ENCODE measurements around the gene KCTD10. TPM values are rescaled to one million over a fixed set of nuclear protein-coding genes. Genes with fewer than 3 reads are reported as not detected.
"Not testable (repeated sequence)": the region's sequence is repeated elsewhere in the genome, so short reads cannot be mapped to it uniquely, and the experiment has no call there.

The KCTD10 gene
- total RNA-seq, 4 donors from 2014 or later = 58.6 to 77.7 (median 67.2) TPM

DNA sequence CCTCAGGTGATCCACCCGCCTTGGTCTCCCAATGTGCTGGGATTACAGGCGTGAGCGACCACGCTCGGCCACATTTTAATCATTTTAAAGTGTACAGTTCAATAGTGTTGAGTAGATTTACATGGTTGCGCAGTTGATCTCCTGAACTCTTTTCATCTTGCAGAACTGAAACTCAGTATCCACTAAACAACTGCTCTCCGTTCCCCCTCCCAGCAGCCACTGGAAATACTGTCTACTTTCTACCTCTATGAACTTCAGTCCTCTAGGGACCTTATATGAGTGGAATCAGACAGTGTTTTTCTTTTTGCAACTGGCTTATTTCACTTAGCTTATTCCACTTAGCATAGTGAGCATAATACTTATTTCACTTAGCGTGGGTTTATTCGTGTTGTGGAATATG, 53.7 kb downstream of the KCTD10 start:
- TF ChIP-seq, protein P1, sequence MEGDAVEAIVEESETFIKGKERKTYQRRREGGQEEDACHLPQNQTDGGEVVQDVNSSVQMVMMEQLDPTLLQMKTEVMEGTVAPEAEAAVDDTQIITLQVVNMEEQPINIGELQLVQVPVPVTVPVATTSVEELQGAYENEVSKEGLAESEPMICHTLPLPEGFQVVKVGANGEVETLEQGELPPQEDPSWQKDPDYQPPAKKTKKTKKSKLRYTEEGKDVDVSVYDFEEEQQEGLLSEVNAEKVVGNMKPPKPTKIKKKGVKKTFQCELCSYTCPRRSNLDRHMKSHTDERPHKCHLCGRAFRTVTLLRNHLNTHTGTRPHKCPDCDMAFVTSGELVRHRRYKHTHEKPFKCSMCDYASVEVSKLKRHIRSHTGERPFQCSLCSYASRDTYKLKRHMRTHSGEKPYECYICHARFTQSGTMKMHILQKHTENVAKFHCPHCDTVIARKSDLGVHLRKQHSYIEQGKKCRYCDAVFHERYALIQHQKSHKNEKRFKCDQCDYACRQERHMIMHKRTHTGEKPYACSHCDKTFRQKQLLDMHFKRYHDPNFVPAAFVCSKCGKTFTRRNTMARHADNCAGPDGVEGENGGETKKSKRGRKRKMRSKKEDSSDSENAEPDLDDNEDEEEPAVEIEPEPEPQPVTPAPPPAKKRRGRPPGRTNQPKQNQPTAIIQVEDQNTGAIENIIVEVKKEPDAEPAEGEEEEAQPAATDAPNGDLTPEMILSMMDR (IDR thresholded peaks at IDR 0.05) = no peak
- TF ChIP-seq POLR2A (IDR thresholded peaks at IDR 0.05) = no peak
- no peak for TF ChIP-seq EP300 (IDR thresholded peaks at IDR 0.05)
- no peak overlapping the region for H3K4me3 ChIP-seq
- DNase-seq (ENCODE audit: low spot score in 2 of 2) = no peak
- no peak overlapping the region for H3K27ac ChIP-seq
- 87 to 90% methylated on average over 9 of the region's 9 CpGs for WGBS, 2 donors
- no peaks in the 10 kb centered on the region for H3K4me1 ChIP-seq
- no peaks in the 10 kb centered on the region for H3K9me3 ChIP-seq
- H3K36me3 ChIP-seq = no peaks in the 10 kb centered on the region
- no peaks in the 10 kb centered on the region for H3K27me3 ChIP-seq

DNA sequence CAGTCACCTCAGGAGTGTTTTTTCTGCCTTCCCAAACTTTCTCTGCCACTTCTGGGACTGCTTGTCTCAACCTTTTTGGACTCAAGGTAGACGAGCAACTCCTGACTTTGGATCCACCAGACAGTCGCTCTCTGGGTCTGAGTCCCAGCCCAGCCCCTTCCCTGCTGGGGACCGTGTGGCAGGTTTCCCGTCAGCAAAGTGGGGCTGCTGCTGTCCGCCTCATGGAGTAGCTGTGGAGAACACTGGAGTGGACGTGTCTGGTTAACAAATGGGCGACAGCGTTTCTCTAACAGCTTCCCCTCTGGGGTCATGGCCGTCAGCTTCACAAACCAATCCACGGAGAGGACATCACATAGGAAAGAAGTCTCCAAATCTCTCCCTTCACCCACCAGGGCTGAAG, 54.8 kb downstream of the KCTD10 start:
- TF ChIP-seq POLR2A (IDR thresholded peaks at IDR 0.05) = no peak
- TF ChIP-seq, protein P1 (IDR thresholded peaks at IDR 0.05) = no peak
- no peak for TF ChIP-seq EP300 (IDR thresholded peaks at IDR 0.05)
- 36 to 40% methylated on average over 10 of the region's 10 CpGs for WGBS, 2 donors
- H3K9me3 ChIP-seq = peaks cover 0 to 3% (median 0%) of the 10 kb centered on the region in 4 donors

DNA sequence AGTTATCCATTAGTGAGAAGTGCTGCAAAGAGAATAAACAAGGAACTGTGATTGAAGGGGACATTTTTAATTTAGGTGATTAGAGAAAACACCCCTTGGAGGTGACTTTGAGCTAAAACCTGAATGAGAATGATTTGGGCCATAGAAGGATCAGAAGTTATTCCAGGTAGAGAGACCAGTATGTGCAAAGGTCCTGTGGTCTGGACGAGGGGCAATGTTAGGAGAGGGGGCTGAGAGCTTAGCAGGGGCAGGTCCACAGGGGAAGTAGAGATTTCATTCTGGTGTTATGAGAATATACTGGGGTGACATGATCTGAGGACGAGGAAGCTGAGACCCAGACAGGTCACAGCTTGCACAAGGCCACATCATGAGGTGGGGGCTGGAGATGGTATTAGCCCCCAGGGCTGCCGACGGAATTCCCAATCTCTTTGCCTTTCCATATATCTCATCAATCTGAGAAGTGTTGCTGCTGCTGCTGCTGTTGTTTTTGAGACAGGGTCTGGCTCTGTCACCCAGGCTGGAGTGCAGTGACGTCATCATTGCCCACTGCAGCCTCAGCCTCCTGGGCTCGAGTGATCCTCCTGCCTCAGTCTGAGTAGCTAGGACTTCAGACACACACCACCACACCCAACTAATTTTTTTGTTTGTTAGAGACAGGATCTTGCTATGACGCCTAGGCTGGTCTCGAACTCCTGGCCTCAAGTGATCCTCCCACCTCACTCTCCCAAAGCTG, 55.6 kb downstream of the KCTD10 start:
- Histone ChIP-seq H3K36me3 (no peaks in the 10 kb centered on the region), H3K4me1 (no peaks in the 10 kb centered on the region), H3K4me3 (no peak overlapping the region), H3K27me3 (no peaks in the 10 kb centered on the region), H3K27ac (no peak overlapping the region), H3K9me3 (peaks cover 0 to 3% (median 0%) of the 10 kb centered on the region in 4 donors)
- DNase-seq (ENCODE audit: low spot score in 2 of 2) = no peak
- TF ChIP-seq POLR2A (IDR thresholded peaks at IDR 0.05) (no peak), EP300 (IDR thresholded peaks at IDR 0.05) (no peak)
- TF ChIP-seq, protein P1 (IDR thresholded peaks at IDR 0.05) = no peak
- 66 to 81% methylated on average over 8 of the region's 8 CpGs for WGBS, 2 donors

More for the DNA sequence above, 54.8 kb downstream of the KCTD10 start:
- no peak for DNase-seq (ENCODE audit: low spot score in 2 of 2)
- H3K4me3 ChIP-seq = no peak overlapping the region
- H3K4me1 ChIP-seq = no peaks in the 10 kb centered on the region
- H3K27me3 ChIP-seq = no peaks in the 10 kb centered on the region
- H3K36me3 ChIP-seq = no peaks in the 10 kb centered on the region
- no peak overlapping the region for H3K27ac ChIP-seq

DNA sequence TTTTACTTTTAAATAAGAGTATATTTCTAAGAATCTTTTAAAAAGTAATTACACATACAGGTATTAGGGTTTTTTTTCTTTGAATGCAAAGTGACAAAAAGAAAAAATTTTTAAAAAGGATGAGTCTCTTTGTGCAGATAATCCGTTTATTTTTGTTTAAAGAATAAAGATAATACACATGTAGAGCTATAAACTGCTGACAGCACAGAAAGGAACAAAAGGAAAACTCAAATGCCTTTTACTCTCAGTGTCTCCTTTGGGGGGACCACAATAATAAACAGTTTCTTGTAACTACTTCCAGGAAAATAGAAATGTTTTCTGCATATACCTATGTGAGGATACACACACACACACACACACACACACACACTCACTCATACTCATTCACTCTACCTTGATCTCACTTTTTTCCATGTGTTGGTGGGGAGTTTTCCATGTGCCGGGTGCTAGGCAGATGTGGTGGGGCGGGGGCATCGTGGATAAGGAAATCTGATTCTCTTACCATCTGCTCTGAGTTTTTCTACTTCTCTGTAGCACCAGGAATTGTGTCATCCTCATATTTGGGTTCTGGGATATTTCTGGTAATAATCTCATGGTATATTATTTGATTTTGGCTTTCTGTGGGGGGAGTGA, 58.1 kb downstream of the KCTD10 start:
- Histone ChIP-seq H3K9me3 (peaks cover 0 to 3% (median 0%) of the 10 kb centered on the region in 4 donors), H3K36me3 (no peaks in the 10 kb centered on the region), H3K27ac (no peak overlapping the region), H3K4me1 (no peaks in the 10 kb centered on the region), H3K27me3 (no peaks in the 10 kb centered on the region), H3K4me3 (no peak overlapping the region)
- TF ChIP-seq, protein P1 (IDR thresholded peaks at IDR 0.05) = no peak
- no peak for TF ChIP-seq POLR2A (IDR thresholded peaks at IDR 0.05)
- TF ChIP-seq EP300 (IDR thresholded peaks at IDR 0.05) = no peak
- DNase-seq (ENCODE audit: low spot score in 2 of 2) = no peak
- WGBS, 2 donors = 69 to 71% methylated on average over 4 of the region's 4 CpGs

DNA sequence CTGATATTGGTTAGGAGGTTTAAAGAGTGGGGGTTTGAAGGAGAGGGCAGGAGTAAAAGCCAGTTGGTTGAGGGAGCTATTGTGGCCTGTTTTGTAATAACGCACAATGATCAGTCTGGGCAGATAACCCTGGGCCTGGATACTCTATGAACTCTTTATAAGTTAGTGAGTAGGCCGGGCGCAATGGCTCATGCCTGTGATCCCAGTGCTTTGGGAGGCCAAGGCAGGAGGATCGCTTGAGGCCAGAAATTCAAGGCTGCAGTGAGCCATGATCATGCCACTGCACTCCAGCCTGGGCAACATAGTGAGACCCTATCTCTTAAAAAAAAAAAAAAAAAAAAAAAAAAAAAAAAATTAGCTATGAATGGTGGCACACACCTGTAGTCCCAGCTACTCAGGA, 71.0 kb downstream of the KCTD10 start:
- WGBS, 2 donors = 96 to 98% methylated on average over 4 of the region's 4 CpGs

DNA sequence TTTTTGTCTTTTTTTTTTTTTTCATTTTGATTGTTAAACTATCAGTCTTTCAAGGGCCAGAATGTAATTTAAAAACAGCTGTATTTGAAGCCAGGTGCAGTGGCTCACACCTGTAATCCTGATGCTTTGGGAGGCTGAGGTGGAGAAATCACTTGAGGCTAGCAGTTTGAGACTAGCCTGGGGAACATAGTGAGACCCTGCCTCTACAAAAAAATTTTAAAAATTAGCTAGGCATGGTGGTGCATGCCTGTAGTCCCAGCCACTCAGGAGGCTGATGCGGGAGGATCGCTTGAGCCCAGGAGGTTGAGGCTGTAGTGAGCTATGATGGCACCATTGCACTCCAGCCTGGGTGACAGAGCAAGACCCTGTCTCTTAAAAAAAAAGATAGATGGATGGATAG, 72.3 kb downstream of the KCTD10 start:
- H3K36me3 ChIP-seq; H3K4me1 ChIP-seq; H3K9me3 ChIP-seq; H3K4me3 ChIP-seq; H3K27me3 ChIP-seq; H3K27ac ChIP-seq; DNase-seq (ENCODE audit: low spot score in 2 of 2): not testable (repeated sequence)
- 99 to 100% methylated on average over 2 of the region's 2 CpGs for WGBS, 2 donors

More for the DNA sequence above, 71.0 kb downstream of the KCTD10 start:
- not testable (repeated sequence) for H3K27me3 ChIP-seq; H3K36me3 ChIP-seq; H3K4me3 ChIP-seq; H3K9me3 ChIP-seq; H3K4me1 ChIP-seq; H3K27ac ChIP-seq; DNase-seq (ENCODE audit: low spot score in 2 of 2)
